NCI-H69 (cell line): ENCODE data around the gene SLC6A20.
A peak's percentile ranks its signal among the peaks of the same experiment; 100 is the strongest.

Experiments used
- DNase-seq: peaks from one replicate; lab custom pipeline; 2025; lab: John Stamatoyannopoulos, UW

The SLC6A20 gene

DNA sequence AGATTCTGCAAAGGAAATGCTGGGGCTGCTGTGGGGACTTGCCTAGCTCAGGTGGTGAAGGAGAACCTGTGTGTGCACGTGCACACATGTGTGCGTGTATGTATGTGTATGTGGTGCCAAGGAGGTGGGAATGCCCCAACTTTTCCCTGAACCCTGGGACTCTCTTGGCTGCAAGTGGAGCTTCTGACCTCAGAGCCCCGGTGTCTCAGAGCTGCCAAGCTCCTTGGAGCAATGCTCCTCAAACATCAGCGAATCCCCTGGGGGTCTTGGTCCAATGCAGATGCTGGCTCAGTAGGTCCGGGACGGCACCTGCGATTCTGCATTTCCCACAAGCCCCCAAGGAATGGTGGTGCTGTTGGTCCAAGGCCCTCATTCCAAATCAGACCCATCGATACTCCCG, 5.8 kb upstream of the SLC6A20 start:
- DNase-seq = no peak

DNA sequence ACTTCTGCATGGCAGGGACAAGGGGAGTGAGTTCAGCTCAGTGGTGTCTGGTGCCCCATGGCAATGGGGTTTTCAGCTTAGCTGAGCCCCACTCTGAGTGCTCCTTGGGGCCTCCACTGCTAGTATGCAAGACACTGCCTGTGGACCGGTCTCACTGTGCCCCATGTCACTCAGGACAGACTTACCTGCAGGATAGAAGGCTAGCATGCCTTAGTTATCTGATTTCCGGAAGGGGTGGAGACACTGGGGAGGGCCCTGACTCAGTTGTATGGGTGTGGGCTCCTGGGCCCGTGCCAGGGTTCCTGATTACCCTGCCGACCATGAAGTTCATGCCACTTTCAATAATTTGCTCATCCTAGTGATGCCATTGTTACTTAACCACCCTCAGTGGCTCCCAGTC, 4.3 kb upstream of the SLC6A20 start:
- DNase-seq = no peak

DNA sequence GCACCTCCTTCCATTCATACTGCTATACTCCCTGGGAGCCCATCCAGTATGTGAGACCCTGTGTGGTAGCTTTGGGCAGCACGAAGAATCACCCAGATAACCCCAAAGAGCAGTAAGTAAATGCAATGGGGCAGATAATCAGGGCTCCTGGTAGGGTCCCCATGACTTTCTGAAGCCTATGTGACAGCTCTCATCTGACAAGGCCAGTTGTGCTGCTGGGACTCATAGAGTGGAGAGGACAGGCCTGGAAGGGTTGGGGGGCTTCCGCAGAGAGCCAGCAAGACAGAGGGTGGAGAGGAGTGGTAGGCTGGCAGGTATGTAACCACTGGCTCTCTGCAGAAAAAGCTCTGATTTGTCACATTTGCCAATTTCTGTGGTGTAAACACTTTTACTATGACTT, 3.2 kb upstream of the SLC6A20 start:
- DNase-seq = no peak

DNA sequence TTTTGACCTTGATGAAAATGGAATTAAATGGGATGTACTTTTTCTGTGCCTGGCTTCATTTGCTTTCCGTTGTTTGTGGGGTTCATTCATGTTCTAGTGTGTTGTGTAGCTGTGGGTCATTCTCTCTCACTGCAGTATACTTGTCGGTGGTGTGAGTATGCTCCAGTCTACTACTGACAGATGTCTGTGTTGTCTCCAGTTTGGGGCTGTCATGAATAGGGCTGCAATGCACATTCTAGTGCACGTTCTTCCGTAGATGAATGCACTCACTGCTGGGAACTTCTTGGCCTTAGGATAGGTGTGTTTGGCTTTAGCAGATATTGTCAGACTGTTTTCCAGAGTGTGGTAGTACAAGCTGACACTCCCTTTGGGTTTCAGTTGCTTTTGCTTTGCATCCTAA, 1.7 kb upstream of the SLC6A20 start:
- no peak for DNase-seq

DNA sequence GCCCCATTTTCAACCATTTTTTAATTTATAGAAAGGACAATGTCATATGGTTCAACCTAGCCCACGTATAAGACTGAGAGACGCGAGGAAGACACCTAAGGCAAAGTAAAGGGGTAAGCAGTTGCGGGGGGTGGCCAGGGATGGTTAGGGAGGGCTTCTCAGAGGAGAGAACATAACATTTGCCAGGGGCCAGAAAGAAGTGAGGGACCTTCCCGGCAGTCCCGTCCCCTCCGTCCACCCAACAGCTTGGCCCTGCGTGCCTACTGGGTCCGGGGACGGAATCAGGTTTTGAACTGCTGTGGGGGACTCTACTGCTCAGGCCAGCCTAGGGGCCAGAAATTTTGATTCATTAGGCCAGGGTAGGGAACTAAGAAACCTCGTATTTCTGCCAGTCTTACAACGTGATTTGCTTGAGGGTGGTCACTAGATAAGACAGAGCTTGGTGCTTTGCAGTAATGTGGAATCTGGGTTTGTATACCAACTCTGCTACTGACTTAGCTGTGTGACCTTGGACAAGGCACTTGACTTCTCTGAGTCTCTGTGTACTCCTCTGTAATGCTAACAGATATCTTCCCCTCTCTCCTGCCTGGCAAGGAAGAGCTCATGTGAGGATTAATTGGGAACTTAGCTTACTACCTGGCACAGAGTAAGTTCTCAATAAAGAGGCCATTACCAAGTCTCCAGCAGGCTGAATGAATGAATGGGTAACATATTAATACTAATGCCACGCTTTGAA, 734 bp upstream of the SLC6A20 start:
- DNase-seq = no peak

DNA sequence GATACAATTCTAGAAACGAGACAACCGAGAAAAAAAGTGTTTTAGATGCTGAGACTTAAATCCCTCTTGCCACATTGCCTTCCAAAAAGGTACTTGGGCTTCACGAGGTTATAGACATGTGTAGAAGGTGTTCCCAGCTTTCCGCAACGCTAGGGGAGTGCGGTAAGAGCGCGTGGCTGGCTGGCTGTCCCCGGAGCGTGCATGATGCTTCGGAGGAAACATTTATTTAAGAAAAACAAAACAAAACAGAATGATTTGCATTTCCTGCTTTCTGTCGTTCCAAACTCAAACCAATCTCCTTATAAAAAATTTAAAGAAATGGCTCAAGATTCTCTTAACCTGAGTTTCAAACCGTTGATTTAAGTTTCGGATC, 841 bp downstream of the SLC6A20 start:
- DNase-seq = no peak

DNA sequence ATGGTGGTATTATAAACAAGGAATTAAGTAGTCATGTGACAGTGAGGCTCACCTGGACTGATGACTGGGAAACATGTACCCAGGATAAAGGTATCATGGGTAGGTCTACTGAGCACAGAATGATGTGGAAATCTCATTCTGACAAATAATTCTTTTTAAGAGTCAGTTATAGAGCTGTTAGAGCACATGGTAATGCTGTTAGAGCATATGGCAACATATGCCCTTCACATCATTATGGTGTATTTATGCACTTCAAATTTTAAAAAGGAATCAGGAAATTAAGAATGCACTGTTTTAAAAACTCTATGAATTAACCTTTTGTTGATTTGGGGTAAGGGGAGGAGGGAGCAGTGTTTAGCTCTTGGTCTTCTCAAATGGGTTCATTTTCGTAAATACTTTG, 1.7 kb downstream of the SLC6A20 start:
- no peak for DNase-seq

DNA sequence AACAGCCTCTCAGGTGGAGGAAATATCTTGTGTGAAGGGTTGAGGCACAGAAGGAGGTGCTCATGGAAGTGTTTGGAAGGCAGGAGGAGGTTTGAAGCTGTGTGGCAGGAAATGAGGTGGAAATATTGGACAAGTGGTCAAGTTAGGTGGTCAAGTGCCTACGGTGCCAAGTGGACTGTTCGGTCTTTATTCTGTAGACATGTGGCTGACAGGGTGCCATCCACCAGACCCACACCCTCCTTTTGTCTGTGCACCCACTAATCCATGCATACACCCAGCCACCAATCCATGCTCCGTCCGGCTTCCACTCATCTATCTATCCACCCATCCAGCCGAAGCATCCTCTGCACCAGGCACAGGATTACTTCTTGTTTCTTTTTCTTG, 2.2 kb downstream of the SLC6A20 start:
- DNase-seq = no peak

DNA sequence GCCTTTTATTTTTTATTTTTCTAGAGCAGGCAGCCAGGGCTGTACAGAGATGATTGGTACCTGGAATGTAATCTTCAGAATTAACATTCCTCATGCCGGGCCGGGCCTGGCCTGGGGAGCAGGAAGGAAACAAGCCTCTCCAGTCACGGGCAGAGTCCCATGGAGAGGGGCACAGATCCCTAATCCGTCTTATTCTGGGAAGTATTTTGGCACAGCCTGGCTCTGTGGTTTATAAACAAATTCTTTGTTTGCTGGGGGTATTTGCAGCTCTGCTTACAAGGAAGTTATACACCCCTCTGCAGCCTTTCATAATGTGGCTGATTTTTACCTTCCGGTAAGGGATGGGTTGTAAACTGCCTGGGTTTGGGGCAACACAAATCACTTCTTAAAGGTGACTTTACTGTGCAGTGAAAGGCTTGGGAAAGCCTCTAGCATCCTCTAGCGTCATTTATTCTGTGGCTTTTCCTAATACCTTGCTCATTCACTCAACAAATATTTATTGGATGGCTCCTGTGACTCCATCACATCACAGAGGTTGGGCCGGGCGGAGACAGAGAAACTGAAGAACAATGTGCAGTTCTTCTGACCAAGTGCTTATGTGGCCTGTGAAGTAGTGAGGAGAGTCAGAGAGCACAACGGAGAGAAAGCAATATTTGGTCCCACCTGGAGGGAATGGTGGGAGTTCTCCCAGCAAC, 2.7 kb downstream of the SLC6A20 start:
- no peak for DNase-seq

DNA sequence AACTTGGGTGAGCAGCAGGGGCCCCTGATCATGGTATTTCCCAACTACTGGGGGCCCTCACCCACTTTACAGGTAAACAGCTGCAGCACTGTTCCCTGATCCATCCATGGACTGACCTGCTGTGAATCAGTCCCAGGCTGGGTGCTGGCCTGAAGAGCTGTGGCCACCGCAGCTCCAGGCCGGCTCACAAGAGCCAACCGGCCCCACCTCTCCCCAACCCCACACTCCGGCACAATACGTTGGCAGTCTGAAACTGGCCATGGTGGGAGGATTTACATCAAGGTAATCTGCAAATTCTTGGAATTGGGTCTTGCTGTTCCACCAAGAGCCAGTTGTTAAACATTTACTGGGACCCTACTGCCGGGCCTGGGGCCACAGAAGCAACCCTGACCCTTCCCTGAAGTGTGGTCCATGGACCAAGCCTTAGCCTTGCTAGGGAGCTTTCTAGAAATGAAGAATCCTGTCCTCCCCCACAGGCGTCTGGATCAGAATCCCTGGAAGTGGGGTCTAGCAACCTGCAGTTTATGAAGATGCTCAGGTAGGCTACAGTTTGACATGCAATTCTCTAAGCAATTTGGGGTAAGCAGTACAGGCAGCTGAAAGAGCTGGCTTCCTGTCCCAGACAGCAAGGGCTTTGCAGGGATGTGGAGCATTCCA, 3.7 kb downstream of the SLC6A20 start:
- no peak for DNase-seq

DNA sequence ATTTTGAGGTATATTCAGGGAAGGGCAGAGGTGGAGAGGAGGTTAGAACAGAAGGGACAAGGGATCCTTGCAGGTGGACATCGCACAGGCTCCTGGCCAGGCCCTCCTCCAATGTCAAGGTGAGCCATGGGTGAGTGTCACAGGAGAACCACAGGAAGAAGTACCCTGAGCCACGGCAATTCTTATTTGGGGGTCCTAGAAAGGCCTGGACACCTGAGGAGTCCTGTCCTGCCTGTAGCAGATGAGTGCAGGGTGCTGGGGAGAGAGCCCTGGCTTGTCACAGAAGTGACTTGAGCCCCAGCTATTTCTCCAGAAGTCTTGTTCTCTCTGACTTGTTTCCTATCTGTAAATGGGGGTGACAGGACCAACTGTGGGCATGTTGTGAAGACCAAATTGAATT, 4.3 kb downstream of the SLC6A20 start:
- no peak for DNase-seq

DNA sequence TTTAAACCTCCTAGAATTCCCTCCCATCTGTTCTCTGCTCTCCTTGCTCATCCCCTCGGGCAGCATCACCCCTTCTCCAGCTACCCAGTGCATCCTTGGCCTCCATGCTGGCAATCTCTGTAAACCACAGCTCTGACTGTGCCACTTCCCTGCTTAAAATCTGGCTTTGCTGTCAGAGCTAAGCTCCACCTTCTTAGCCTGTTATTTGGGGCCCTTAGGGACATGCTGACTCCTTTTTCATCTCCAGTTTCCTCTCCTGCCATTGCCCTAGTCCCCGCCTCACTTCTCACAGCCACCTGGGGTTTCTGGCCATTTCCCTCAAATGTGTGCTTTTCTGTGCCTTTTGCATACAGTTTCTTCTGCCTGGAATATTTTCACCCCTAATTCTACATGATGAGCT, 5.7 kb downstream of the SLC6A20 start:
- DNase-seq = peak; percentile 80

DNA sequence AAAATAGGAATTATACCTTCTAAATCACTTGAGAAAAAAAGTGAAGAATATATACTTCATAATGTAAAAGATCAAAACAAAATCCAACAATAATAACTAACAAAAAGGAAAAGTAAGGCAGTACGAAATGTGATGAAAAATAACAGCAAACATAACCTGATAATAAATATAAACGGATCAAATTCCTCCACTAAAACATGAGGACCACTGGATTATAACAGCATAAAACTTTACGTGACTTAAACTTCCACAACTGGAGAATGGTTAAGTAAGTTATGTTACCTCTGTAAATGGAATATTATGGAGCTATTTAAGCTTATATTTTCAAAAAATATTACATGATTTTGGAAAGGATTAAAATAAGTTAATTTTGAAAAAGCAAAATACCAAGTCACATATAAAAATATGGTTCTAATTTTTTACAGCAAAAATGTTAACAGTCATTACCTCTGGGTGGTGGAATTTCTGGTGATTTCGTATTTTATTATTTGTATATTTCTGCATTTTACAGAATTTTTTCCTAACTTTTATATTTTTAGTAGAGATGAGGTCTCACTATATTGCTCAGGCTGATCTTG, 7.0 kb downstream of the SLC6A20 start:
- DNase-seq = no peak

DNA sequence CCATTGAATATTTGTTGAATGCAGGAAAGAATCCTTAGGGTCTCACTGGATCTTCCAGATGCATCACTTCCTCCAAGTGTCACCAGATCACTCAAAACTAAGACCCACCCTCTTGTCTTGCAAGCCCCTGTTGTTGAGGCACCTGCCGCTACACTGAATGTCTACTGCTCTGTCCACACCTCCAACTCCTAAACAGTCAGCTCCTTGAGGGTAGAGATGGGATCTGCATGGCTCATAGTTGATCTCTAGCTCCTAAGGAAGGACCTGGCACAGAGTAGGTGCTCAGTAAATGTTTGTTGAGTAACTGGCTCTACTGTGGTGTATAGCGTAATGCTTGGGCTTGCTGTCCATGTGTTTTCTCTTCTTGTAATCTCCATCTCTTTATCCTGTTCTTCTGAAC, 8.8 kb downstream of the SLC6A20 start:
- no peak for DNase-seq

DNA sequence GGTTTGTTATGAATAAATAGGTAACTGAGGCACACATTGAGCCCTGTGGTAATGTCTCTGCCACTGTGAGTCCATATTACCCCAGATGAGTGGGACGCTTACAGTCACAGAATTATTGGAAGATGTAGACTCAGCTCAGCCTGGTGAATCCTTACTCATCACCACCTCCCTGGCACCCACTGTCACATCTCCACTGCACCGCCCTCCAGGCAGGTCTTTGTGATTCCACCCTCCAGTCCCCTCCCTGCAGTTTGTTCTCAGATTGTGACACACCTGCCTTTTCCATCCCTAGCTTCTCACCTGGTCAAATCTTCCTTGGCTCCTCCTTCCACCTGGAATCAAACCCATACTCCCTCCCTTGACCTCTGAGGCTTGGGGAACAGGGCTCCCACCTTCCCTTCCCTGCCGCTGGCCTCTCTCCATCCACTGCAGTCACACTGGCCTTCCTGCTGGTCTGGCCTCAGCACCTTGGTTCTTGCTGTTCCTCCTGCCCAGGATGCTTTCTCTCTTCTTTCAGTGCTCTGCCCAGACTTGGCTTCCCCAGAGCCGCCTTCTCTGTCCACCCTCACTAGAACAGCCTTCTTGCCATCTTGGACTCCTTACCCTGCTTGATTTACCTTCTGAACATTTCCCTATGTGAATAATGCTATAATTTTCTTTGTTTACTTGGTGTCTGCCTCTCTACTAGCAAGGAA, 9.4 kb downstream of the SLC6A20 start:
- DNase-seq = no peak

DNA sequence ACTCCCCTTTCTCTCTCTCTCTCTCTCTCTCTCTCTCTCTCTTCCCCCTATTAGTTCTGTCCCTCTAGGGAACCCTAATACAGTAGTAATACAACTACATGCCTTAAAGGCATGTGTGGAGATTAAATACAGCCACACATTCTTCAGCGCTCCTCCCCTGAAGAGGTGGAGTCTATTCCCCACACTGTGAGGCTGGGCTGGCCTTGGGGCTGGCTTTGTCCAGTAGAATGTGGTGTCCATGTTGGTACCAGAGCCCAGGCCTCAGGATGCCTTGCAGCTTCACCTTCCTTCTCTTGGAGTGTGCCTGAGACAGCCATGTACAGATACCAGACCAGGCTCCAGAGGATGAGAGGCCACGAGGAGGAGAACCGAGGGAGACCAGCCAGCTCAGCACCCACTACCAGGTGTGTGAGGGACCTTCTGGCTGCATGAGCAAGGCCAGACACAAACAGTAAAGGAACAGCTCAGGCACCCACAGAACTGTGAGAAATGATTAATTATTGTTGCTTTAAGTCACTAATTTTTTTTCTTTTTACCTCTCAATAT, 10.7 kb downstream of the SLC6A20 start:
- DNase-seq = no peak

DNA sequence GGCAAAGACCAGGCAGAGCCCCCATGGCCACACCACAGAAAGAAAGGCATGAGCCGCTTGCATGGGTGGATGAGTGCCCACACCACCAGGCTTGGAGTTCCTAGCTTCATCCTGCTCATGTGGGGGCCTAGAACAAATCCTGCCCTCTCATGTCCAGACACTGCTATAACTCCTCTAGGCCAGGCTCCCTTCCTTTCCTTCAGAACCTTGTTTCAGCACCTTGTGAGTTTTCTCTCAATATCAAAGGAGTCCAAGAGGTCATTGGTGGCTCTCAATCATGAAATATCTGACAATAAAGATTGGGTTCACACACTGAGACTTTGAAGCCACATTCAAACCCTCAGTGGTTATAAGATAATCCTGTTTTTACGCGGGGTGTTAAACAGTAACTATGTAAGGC, 12.7 kb downstream of the SLC6A20 start:
- no peak for DNase-seq

DNA sequence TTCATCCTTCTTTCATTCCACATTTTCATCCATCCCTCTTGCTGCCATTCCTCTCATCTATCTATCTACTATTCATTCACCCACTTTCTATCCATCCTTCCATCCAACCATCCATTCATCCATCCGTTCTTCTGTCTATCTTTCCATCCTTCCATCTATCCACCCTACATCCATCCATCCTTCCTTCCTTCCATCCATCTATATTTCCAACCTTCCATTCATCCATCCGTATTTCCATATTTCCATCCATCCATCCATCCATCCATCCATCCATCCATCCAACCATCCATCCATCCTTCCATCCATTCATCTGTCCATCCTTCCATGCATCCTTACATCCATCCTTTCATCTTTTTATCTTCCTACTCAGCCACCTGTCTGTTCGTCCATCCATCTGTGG, 14.0 kb downstream of the SLC6A20 start:
- DNase-seq = no peak

DNA sequence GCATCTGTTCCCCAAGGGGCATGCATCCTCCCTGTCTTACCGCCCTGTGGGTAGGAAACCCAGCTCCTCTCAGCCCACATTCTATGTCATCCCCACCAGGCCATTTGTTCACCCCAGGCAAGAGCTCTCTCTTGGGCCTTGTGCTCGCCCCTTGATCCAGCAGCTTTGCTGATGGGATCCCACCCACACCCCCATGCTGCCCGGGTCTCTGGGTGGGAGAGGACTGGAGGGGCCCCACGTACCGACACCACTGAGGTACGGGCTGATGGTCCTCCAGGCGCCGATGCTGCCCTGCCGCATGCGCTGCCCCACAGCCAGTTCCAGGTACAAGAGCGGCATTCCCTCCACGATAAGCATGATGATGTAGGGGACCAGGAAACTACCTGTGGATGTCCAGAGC, 14.5 kb downstream of the SLC6A20 start:
- no peak for DNase-seq

DNA sequence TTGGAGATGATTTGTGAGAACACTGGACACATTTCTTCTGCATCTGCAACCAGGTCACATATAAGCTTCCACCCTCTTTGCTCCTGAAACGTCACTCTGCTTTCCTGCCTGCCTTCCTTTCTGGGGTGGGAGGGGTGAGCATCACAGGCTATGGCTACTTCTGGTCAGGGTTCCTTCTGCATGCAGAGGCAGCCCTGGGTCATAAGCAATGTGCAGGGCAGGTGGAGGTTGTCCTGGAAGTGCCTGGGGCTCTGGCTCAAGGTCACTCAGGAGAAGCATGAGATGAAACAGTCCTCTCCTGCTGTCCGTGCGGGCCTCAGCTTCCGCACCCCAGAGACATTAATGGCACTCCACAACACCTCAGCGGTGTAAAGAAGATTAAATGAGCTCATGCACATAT, 15.1 kb downstream of the SLC6A20 start:
- no peak for DNase-seq

DNA sequence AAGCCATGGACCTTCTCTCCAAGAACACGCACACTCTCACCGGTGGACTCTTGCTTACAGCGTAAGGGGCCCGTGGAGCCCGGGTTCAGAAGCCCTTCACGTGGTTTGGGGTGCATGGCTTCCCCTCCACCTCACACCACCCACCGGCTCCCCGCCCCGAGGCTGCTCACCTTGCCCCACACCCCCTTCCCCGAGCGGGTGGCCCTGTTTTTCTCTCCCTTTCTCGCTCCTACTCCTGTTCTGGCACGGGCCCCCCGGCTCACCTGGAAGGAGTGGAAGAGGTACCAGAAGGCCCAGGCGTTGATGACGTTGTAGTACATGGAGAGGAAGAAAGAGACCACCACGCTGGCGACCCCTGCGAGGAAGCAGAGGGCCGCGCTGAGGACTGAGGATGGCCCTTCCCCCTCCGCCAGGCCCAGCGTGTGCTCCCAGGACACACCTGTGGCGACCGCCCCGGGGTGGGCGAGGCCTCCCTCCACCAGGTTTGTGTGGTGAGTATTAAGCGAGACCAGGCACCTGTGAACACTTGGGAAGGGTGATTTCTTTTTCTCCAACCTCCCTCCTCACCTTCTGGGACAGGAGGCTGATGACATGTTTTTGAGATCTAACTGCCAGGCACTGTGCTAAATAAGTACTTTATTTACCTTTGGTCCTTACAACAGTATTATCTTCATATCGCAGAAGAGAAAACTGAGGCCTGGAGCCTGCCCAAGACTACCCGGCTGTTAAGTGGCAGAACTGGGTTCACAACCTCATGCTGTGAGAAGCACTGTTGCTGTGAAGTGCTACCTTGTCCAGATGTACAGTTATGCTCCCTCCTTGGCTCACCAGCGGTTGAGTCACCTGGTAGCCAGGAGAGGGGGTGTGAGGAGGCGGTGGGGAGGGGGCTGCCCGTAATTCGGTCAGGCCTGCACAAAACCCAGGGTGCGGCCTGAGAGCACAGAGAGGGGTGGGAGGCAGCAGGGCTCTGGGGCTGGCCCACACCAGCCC, 16.3 kb downstream of the SLC6A20 start:
- no peak for DNase-seq
